GM12878 (cell line): ENCODE measurements around the gene TATDN2. TPM values are rescaled to one million over a fixed set of nuclear protein-coding genes. Genes with fewer than 3 reads are reported as not detected.

Source experiments
- ATAC-seq: fragments of 200-7000 bp; cut with Tn5 transposase; 3 replicates; pipeline ENCODE4 v1.9.1; 2020; ENCODE audit warnings: mild to moderate bottlenecking, moderate library complexity
- BruUV-seq: library from RNA; stranded (reverse); fragments of 400-500 nt; replicated peaks from 2 replicates; lab custom pipeline; 2021; lab: Mats Ljungman, UMichigan
- CTCF ChIA-PET: fragments of 300-600 bp; sonication (Branson Sonifier 250); formaldehyde crosslinking; extraction: SDS; loops from one replicate; lab custom pipeline; 2021; ENCODE audit warnings: inconsistent platforms; lab: Yijun Ruan, JAX
- POLR2A ChIA-PET: fragments of 350-600 bp; formaldehyde crosslinking; extraction: SDS; loops from one replicate; lab custom pipeline; 2021; ENCODE audit warnings: inconsistent platforms; lab: Charles Lee
- RAD21 ChIA-PET: fragments of 300-600 bp; sonication (Branson Sonifier 250); formaldehyde crosslinking; loops from one replicate; lab custom pipeline; 2023; ENCODE audit warnings: antibody characterized with exemption; ENCODE audit not compliant: unreplicated experiment; lab: Charles Lee
- SMC1A ChIA-PET: fragments of 300-600 bp; sonication (Branson Sonifier 250); formaldehyde crosslinking; loops from one replicate; lab custom pipeline; 2023; ENCODE audit not compliant: unreplicated experiment, uncharacterized antibody; lab: Charles Lee
- DNase-seq: peaks from one replicate; pipeline ENCODE4 v3.0.0-alpha.2; 2011; ENCODE audit warnings: low read depth, low spot score
- FAIRE-seq: peaks from 3 replicates; lab custom pipeline; 2011; peaks lifted over from hg19 to GRCh38; lab: Jason Lieb, UNC
- H2AFZ ChIP-seq: 2 replicates; pipeline ENCODE4 v1.6.0; 2011; ENCODE audit warnings: low read depth, low read length, control low read depth; ENCODE audit not compliant: control insufficient read depth
- H3K27ac ChIP-seq: 2 replicates; pipeline ENCODE4 v1.5.1; 2011; ENCODE audit warnings: control low read depth; ENCODE audit not compliant: control insufficient read depth, insufficient read depth
- H3K27me3 ChIP-seq, 2 experiments: replicated peaks in 1 of 2; 2 replicates each; pipeline versions ENCODE4 v1.6.0 to v1.6.1; 2011; ENCODE audit warnings: low read length in 1 of 2; ENCODE audit not compliant: control insufficient read depth in 2 of 2, insufficient read depth in 2 of 2
- H3K36me3 ChIP-seq, 2 experiments: 2 replicates each; pipeline ENCODE4 v1.5.1; 2011; ENCODE audit warnings: low read length in 1 of 2; ENCODE audit not compliant: control insufficient read depth in 2 of 2, insufficient read depth in 2 of 2
- H3K4me1 ChIP-seq: 2 replicates; pipeline ENCODE4 v1.6.1; 2011; ENCODE audit warnings: mild to moderate bottlenecking, low read length, moderate library complexity, mixed read lengths; ENCODE audit not compliant: control insufficient read depth, insufficient read depth
- H3K4me2 ChIP-seq: 2 replicates; pipeline ENCODE4 v1.6.0; 2011; ENCODE audit warnings: control low read depth; ENCODE audit not compliant: control insufficient read depth, insufficient read depth
- H3K4me3 ChIP-seq: fragments of 200-600 bp; sonication (generic); 2 replicates; pipeline ENCODE4 v1.5.1; 2016
- H3K79me2 ChIP-seq: 2 replicates; pipeline ENCODE4 v1.6.0; 2011; ENCODE audit warnings: low read length; ENCODE audit not compliant: control insufficient read depth, insufficient read depth
- H3K9ac ChIP-seq: 2 replicates; pipeline ENCODE4 v1.8.0; 2011; ENCODE audit warnings: low read length, control low read depth, mixed read lengths; ENCODE audit not compliant: control insufficient read depth, insufficient read depth
- H3K9me3 ChIP-seq: replicated peaks from 3 replicates; pipeline ENCODE4 v1.5.1; 2011; ENCODE audit warnings: mild to moderate bottlenecking, low read length; ENCODE audit not compliant: control insufficient read depth, insufficient read depth
- H4K20me1 ChIP-seq: 2 replicates; pipeline ENCODE4 v1.6.0; 2011; ENCODE audit not compliant: control insufficient read depth, insufficient read depth
- DPF2 ChIP-seq: fragments of 450-650 bp; IDR thresholded peaks from 2 replicates; pipeline ENCODE4 v1.6.1; 2017; ENCODE audit warnings: mild to moderate bottlenecking
- E2F8 ChIP-seq: fragments of 450-650 bp; IDR thresholded peaks from 2 replicates; pipeline ENCODE4 v1.6.1; 2018; ENCODE audit warnings: mild to moderate bottlenecking, low read depth, moderate library complexity; ENCODE audit not compliant: partially characterized antibody
- JUND ChIP-seq: IDR thresholded peaks from 2 replicates; pipeline ENCODE4 v1.6.1; 2012; ENCODE audit warnings: low read depth, mild to moderate bottlenecking, low read length, improper control_type of control experiment, moderate library complexity
- MEF2B ChIP-seq: fragments of 450-650 bp; IDR thresholded peaks from 2 replicates; pipeline ENCODE4 v1.6.1; 2018; ENCODE audit warnings: mild to moderate bottlenecking, moderate library complexity; ENCODE audit not compliant: partially characterized antibody, poor library complexity, severe bottlenecking
- NRF1 ChIP-seq: conservative IDR thresholded peaks from 2 replicates; pipeline ENCODE4 v1.6.1; 2011; ENCODE audit warnings: mild to moderate bottlenecking, low read depth, low read length, improper control_type of control experiment
- RUNX3 ChIP-seq: IDR thresholded peaks from 2 replicates; pipeline ENCODE4 v1.6.1; 2012; ENCODE audit warnings: low read length, inconsistent platforms
- SIX5 ChIP-seq: IDR thresholded peaks from 2 replicates; pipeline ENCODE4 v1.6.1; 2011; ENCODE audit warnings: mild to moderate bottlenecking, low read depth, low read length, moderate library complexity; ENCODE audit not compliant: severe bottlenecking
- TCF12 ChIP-seq: IDR thresholded peaks from 2 replicates; pipeline ENCODE4 v1.6.1; 2011; ENCODE audit warnings: low read depth, mild to moderate bottlenecking, low read length
- ZNF592 ChIP-seq: fragments of 450-650 bp; IDR thresholded peaks from 2 replicates; pipeline ENCODE4 v1.6.1; 2017; ENCODE audit warnings: mild to moderate bottlenecking, moderate library complexity
- ZNF687 ChIP-seq: fragments of 450-650 bp; IDR thresholded peaks from 2 replicates; pipeline ENCODE4 v1.6.1; 2017; ENCODE audit warnings: mild to moderate bottlenecking, moderate library complexity
- WGBS: methylation state at CpG from one replicate; pipeline ENCODE4 v1.1.6; 2016; ENCODE audit warnings: low lambda C conversion rate; ENCODE audit not compliant: insufficient replicate concordance, insufficient coverage; ENCODE audit errors: missing lambda C conversion rate; 5-methylcytosine and 5-hydroxymethylcytosine counted together
- in situ Hi-C: fragments of 300-500 bp; cut with MboI; formaldehyde crosslinking; loops from 9 replicates; pipeline ENCODE4 v1.14.3; 2018; ENCODE audit warnings: mixed read lengths
- intact Hi-C: fragments of 100-400 bp; cut with micrococcal nuclease; formaldehyde crosslinking; loops from one replicate; pipeline ENCODE4 v1.14.2; 2022; ENCODE audit not compliant: unreplicated experiment
- polyA plus RNA-seq, 11 experiments: library from polyadenylated mRNA; depleted of rRNA in 4 of 11; unstranded in 6 of 11; stranded (reverse) in 5 of 11; fragments of >200 nt; fragmentation: Nextera tagmentation in 4 of 11; fragmentation: Illumina TruSeq in 1 of 11; extraction: Ambion mirVana in 4 of 11; extraction: Trizol in 1 of 11; gene quantifications; 1 replicate in 1 of 11; 2 replicates in 10 of 11; pipeline versions ENCODE4 v1.2.1 to v1.2.3, GENCODE V29; 2011 to 2016; ENCODE audit warnings: inconsistent platforms in 2 of 11, missing spikeins in 2 of 11, low read depth in 1 of 11
- total RNA-seq, 4 experiments: library from RNA; depleted of rRNA in 3 of 4; stranded (reverse); fragments of >200 nt in 3 of 4; fragmentation: Illumina TruSeq in 1 of 4; extraction: Trizol in 1 of 4; gene quantifications; 2 replicates each; pipeline versions ENCODE4 v1.2.1 to v1.2.3, GENCODE V29; 2013 to 2021

Gene TATDN2
- total and polyA plus RNA-seq, 10 of the 15 experiments (the other 5 are each of a cell fraction or from before 2014, with no cell fraction given), result 4.2 to 36.5 (median 15.8) TPM

- H3K9me3 ChIP-seq, result peaks cover 12% of the 10 kb centered on the region
- POLR2A ChIA-PET, result interaction anchor here (0.6 to 1.5 kb wide), 4 partner anchors 28 to 262 kb away, joined by 3 to 9 read pairs (median 6); partner anchors contain the start of gene SEC13
- no peak for DNase-seq
- TSS peak; percentile 92 for BruUV-seq
- H3K27me3 ChIP-seq, result no peaks in the 10 kb centered on the region
- RAD21 ChIA-PET, result interaction anchor here (0.5 to 1.9 kb wide), 7 partner anchors 14 to 316 kb away, joined by 3 to 8 read pairs (median 3); partner anchors contain the start of genes CRELD1 and SEC13
- ATAC-seq, result peak; percentile 53
- H3K4me2 ChIP-seq, result peak overlapping the region; percentile 82
- peak overlapping the region; percentile 81 for H3K27ac ChIP-seq
- H3K79me2 ChIP-seq, result peaks cover 44% of the 10 kb centered on the region
- H2AFZ ChIP-seq, result peak overlapping the region; percentile 62
- FAIRE-seq, result no peak
- H3K36me3 ChIP-seq, result peaks cover 0 to 11% of the 10 kb centered on the region in 2 experiments; a peak in 2 of 4 replicates
- peak overlapping the region; percentile 97 for H3K4me3 ChIP-seq
- CTCF ChIA-PET, result interaction anchor here (0.6 to 2.1 kb wide), 4 partner anchors 10 to 43 kb away, joined by 3 to 9 read pairs (median 4); partner anchors contain the start of gene GHRL
- H4K20me1 ChIP-seq, result no peaks in the 10 kb centered on the region; the same call in 1 of the 2 replicates
- peaks cover 6% of the 10 kb centered on the region; the same call in 1 of the 2 replicates for H3K4me1 ChIP-seq
- peak overlapping the region; percentile 79 for H3K9ac ChIP-seq
- intact Hi-C loops, result loop anchor here (1.0 kb wide), 2 partner anchors 43 to 50 kb away; partner anchors contain the start of gene GHRL
- SMC1A ChIA-PET, result interaction anchor here (0.9 to 1.6 kb wide), 4 partner anchors 12 to 316 kb away, joined by 3 to 5 read pairs (median 4); partner anchors contain the start of genes CRELD1 and GHRL
- in situ Hi-C loops, result no loop called here
- 1% methylated on average over 32 of the region's 32 CpGs for WGBS
- TF ChIP-seq ZNF687, result no peak
- no peak for TF ChIP-seq NRF1
- TF ChIP-seq E2F8, result no peak
- TF ChIP-seq RUNX3, result peak; percentile 12
- 0 out of 2 replicates have a peak, but pooled peaks have one; percentile 5 for TF ChIP-seq TCF12
- TF ChIP-seq ZNF592, result no peak
- TF ChIP-seq SIX5, result peak; percentile 1
- no peak for TF ChIP-seq JUND
- TF ChIP-seq MEF2B, result no peak
- 0 out of 2 replicates have a peak, but pooled peaks have one; percentile 17 for TF ChIP-seq DPF2
Measured at GRCh38 chr3:10248984-10249748, 907 bp downstream of the TATDN2 start.
